Heart right ventricle (tissue), 16 donors: ENCODE data around the gene GALNTL6. TPM values are rescaled to one million over a fixed set of nuclear protein-coding genes. Genes with fewer than 3 reads are reported as not detected.

Experiments
- ATAC-seq, 8 donors: fragments of 200-7000 bp; cut with Tn5 transposase; one replicate each; pipeline ENCODE4 v1.9.1; 2020; ENCODE audit warnings: mild to moderate bottlenecking in 8 of 8, moderate library complexity in 8 of 8, moderate number of reproducible peaks in 1 of 8
- DNase-seq, 2 donors: peaks; one replicate each; pipeline ENCODE4 v3.0.0-alpha.2; 2020
- H3K27ac ChIP-seq, 10 donors: fragments of 200-600 bp; sonication (generic) in 2 of 10; one replicate each; pipeline versions ENCODE4 v1.5.0 to v1.8.0; 2020 to 2022; ENCODE audit warnings: mild to moderate bottlenecking in 3 of 10
- H3K27me3 ChIP-seq, 7 donors: fragments of 200-600 bp; one replicate each; pipeline ENCODE4 v1.8.0; 2021 to 2022; ENCODE audit warnings: mild to moderate bottlenecking in 2 of 7
- H3K36me3 ChIP-seq, 9 donors: fragments of 200-600 bp; sonication (generic) in 1 of 9; one replicate each; pipeline versions ENCODE4 v1.5.0 to v1.8.0; 2020 to 2022; ENCODE audit warnings: mild to moderate bottlenecking in 2 of 9
- H3K4me1 ChIP-seq, 9 donors: fragments of 200-600 bp; sonication (generic) in 1 of 9; one replicate each; pipeline versions ENCODE4 v1.5.0 to v1.8.0; 2020 to 2022; ENCODE audit warnings: mild to moderate bottlenecking in 4 of 9
- H3K4me3 ChIP-seq, 10 donors: fragments of 200-600 bp; sonication (generic) in 2 of 10; one replicate each; pipeline versions ENCODE4 v1.5.0 to v1.8.0; 2020 to 2022; ENCODE audit warnings: mild to moderate bottlenecking in 7 of 10, moderate library complexity in 2 of 10
- H3K9me3 ChIP-seq, 11 donors: fragments of 200-600 bp in 10 of 11; sonication (generic) in 2 of 11; one replicate each; pipeline versions ENCODE4 v1.5.0 to v1.8.0; 2013 to 2022; ENCODE audit warnings: mild to moderate bottlenecking in 2 of 11, control low read depth in 1 of 11, moderate library complexity in 1 of 11
- WGBS, 2 donors: extraction: QIAGEN DNeasy Blood & Tissue Kit; methylation state at CpG; one replicate each; pipeline ENCODE4 v1.1.7; 2013; ENCODE audit warnings: inconsistent platforms in 1 of 2; 5-methylcytosine and 5-hydroxymethylcytosine counted together
- intact Hi-C, 10 donors: fragments of 100-400 bp; cut with DNase I; formaldehyde crosslinking; loops; one replicate each; pipeline versions ENCODE4 v1.11.1 to v1.14.2; 2022
- polyA plus RNA-seq, 2 donors: library from polyadenylated mRNA; stranded (reverse); fragments of 200-250 nt; gene quantifications; one replicate each; pipeline ENCODE4 v1.2.3, GENCODE V29; 2013
- total RNA-seq, 10 donors: library from RNA; stranded (reverse); fragmentation: NEBNext Ultra II Directional in 3 of 10; extraction: Animal tissue kit (Norgen Biotek cat#: 25700) in 3 of 10; gene quantifications; one replicate each; pipeline versions ENCODE4 v1.2.1 to v1.2.4, GENCODE V29; 2021 to 2023
- TF ChIP-seq, protein P1 (sequence below), 9 donors: fragments of 200-600 bp; sonication (generic) in 2 of 9; IDR thresholded peaks; one replicate each; pipeline versions ENCODE4 v1.5.0 to v1.8.0; 2021 to 2022; ENCODE audit warnings: antibody characterized with exemption in 9 of 9, mild to moderate bottlenecking in 5 of 9, moderate library complexity in 1 of 9
- donor health status: Arrhythmogenic right ventricular cardiomyopathy.
- donor health status: ischemic (EF 13 %, LVEDD 7.1; RV severe dilation, severe dysfunction).
- donor health status: healthy with polysubstance abuse.
- donor health status: DM: no; HTN: yes; CAD: no.
- donor health status: DM: no; HTN: no; CAD: no.
- donor health status: ischemic (EF 25% LVEDD 6.9; RV normal size, moderate dysfunction).
- donor health status: ischemic (EF 25% LVEDD 5.7; RV mildly dilated, moderate dysfunction).
- donor health status: healthy.
- donor health status: DM: yes; HTN: yes; CAD: no.
- donor health status: Ischemic cardiomyopathy.
- donor health status: ischemic (EF 35%, LVEDD 5.7; RV mildly dilated, moderate dysfunction).
- donor health status: nonischemic (EF 11% LVEDD 7.7; RV severe dilation, severe dysfunction).
- donor health status: DM: yes; HTN: yes; CAD: no.
- donor health status: PGD.
- donor health status: ischemic (EF 29% LVEDD 5.4; RV normal size, mild dysfunction).
- donor health status: nonischemic (EF 23%, LVEDD 6.1; RV moderate dilation, normal function).

Gene GALNTL6
- total and polyA plus RNA-seq, 12 donors = 0.14 to 2.6 (median 0.49) TPM; not detected in 6

DNA sequence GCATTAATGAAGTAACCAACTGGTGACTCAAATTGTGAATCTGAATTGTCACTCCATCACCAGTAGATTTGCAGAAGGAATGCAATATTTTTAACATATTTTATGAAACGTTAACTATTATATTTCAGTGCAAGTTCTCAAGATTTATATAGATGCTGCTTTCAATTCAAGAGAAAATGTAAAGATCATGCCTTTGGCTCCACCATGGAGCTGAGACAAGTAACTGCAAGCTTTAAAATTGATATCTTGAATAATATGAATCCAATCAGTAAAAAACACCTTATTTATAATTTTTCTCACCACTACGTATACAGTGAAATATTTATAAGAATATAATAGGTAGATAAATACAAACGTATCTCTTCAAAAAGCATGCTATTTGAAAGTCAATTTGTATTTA lies 27.8 kb upstream of the GALNTL6 start:
- no peak for ATAC-seq
- DNase-seq = no peak
- intact Hi-C loops = no loop called here

DNA sequence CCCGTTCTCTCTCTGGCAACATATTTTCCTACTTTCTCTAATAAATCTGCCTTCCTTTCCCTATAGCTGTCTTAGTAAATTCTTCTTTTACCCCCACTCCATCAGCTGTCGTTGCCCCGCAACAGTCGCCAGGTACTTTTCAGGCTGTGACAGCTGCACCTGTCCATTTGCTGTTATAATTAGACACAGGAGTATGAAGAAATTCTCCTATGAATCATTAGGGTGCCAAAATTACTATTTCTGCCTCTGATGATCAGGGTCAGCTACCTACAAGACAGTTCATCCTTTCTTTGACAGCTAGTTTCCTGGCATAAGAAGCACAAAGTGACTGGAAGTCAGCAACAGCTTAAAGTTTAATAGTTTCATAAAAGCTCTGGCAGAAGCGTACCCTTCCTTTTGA lies 19.5 kb upstream of the GALNTL6 start:
- TF ChIP-seq, protein P1, sequence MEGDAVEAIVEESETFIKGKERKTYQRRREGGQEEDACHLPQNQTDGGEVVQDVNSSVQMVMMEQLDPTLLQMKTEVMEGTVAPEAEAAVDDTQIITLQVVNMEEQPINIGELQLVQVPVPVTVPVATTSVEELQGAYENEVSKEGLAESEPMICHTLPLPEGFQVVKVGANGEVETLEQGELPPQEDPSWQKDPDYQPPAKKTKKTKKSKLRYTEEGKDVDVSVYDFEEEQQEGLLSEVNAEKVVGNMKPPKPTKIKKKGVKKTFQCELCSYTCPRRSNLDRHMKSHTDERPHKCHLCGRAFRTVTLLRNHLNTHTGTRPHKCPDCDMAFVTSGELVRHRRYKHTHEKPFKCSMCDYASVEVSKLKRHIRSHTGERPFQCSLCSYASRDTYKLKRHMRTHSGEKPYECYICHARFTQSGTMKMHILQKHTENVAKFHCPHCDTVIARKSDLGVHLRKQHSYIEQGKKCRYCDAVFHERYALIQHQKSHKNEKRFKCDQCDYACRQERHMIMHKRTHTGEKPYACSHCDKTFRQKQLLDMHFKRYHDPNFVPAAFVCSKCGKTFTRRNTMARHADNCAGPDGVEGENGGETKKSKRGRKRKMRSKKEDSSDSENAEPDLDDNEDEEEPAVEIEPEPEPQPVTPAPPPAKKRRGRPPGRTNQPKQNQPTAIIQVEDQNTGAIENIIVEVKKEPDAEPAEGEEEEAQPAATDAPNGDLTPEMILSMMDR (IDR thresholded peaks at IDR 0.05) = no peak
- ATAC-seq (no peak), DNase-seq (no peak)
- H3K4me3 ChIP-seq = no peak overlapping the region
- H3K27me3 ChIP-seq = no peaks in the 10 kb centered on the region
- no peaks in the 10 kb centered on the region for H3K9me3 ChIP-seq
- intact Hi-C loops = no loop called here
- no peaks in the 10 kb centered on the region for H3K4me1 ChIP-seq
- H3K27ac ChIP-seq = no peak overlapping the region
- WGBS, 2 donors = 59 to 69% methylated on average over 5 of the region's 5 CpGs
- H3K36me3 ChIP-seq = no peaks in the 10 kb centered on the region

More for the DNA sequence above, 27.8 kb upstream of the GALNTL6 start:
- WGBS, 2 donors = 69 to 72% methylated on average over 3 of the region's 3 CpGs
- no peak overlapping the region for H3K27ac ChIP-seq
- no peaks in the 10 kb centered on the region for H3K27me3 ChIP-seq
- no peaks in the 10 kb centered on the region for H3K36me3 ChIP-seq
- no peak overlapping the region for H3K4me3 ChIP-seq
- TF ChIP-seq, protein P1 (IDR thresholded peaks at IDR 0.05) = no peak
- H3K9me3 ChIP-seq = peaks cover 0 to 15% (median 0%) of the 10 kb centered on the region in 11 donors
- H3K4me1 ChIP-seq = no peaks in the 10 kb centered on the region

DNA sequence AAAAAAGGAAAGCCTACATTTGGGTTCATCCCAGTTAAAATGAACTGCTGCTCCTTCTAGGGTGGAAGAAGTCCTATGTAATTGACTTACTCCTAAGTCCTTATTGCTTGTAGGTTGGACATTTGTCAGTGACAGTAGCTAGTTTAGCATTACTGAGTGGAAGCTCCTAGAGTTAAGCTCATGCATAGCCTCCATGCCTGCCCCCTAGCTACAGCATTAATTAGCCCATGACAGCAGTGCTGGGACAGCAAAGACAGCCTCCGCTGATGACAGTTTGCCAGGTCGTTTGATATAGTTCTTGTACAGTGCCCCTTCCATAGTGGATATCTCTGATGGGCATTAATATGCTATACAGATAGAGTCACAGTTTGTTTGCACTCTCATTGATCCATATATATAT lies 18.7 kb upstream of the GALNTL6 start:
- no peaks in the 10 kb centered on the region for H3K4me1 ChIP-seq
- no peak overlapping the region for H3K4me3 ChIP-seq
- ATAC-seq = no peak
- intact Hi-C loops = no loop called here
- peaks cover 0 to 4% (median 0%) of the 10 kb centered on the region in 11 donors for H3K9me3 ChIP-seq
- TF ChIP-seq, protein P1 (IDR thresholded peaks at IDR 0.05) = no peak
- H3K36me3 ChIP-seq = no peaks in the 10 kb centered on the region
- DNase-seq = no peak
- WGBS, 2 donors = 51 to 66% methylated on average over 2 of the region's 2 CpGs
- no peak overlapping the region for H3K27ac ChIP-seq
- no peaks in the 10 kb centered on the region for H3K27me3 ChIP-seq

DNA sequence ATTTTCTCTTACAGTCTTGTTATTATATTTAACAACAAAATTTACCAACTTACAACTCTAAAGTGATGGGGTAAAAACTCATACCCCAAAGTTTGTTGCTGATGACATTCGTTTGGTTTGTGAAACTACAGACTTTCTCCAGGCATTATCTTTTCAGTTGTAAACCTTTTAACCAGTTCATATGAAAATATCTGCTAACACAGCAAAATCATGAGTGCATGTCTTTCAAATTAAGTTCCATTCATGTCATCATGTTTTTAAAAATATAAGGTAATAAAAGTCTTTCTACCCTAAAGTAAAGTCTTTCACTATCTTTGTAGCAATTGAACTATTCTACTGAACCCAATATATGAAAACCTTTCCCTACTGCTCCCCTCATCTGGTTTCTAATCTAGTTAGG lies 3.4 kb upstream of the GALNTL6 start:
- no peak for ATAC-seq
- H3K4me3 ChIP-seq = no peak overlapping the region
- 72 to 80% methylated on average over 1 of the region's 1 CpG for whole genome bisulfite sequencing, 2 donors
- no peak for DNase-seq
- peaks cover 0 to 38% (median 32%) of the 10 kb centered on the region in 7 donors for H3K27me3 ChIP-seq
- TF ChIP-seq, protein P1 (IDR thresholded peaks at IDR 0.05) = no peak
- intact Hi-C loops = no loop called here
- H3K4me1 ChIP-seq = peaks cover 0 to 15% (median 4%) of the 10 kb centered on the region in 9 donors
- no peak overlapping the region for H3K27ac ChIP-seq
- no peaks in the 10 kb centered on the region for H3K36me3 ChIP-seq
- H3K9me3 ChIP-seq = no peaks in the 10 kb centered on the region
